Heart left ventricle (tissue), 13 donors: ENCODE data around the gene LRP1B.

Source experiments
- POLR2A ChIP-seq, 2 donors: fragments of 450-650 bp; IDR thresholded peaks; one replicate each; pipeline ENCODE4 v1.6.1; 2017; ENCODE audit warnings: antibody characterized with exemption in 2 of 2, mild to moderate bottlenecking in 2 of 2, moderate library complexity in 2 of 2
- TF ChIP-seq, protein P1 (sequence below), 12 donors: fragments of 200-600 bp; sonication (generic) in 4 of 12; IDR thresholded peaks; one replicate each; pipeline versions ENCODE4 v1.5.0 to v1.8.0; 2018 to 2022; ENCODE audit warnings: antibody characterized with exemption in 12 of 12, mild to moderate bottlenecking in 5 of 12
- donor health status: ischemic (EF 13 %, LVEDD 7.1; RV severe dilation, severe dysfunction).
- donor health status: DM: no; HTN: yes; CAD: no.
- donor health status: DM: no; HTN: no; CAD: no.
- donor health status: ischemic (EF 25% LVEDD 6.9; RV normal size, moderate dysfunction).
- donor health status: ischemic (EF 25% LVEDD 5.7; RV mildly dilated, moderate dysfunction).
- donor health status: ischemic (EF 35%, LVEDD 5.7; RV mildly dilated, moderate dysfunction).
- donor health status: nonischemic (EF 11% LVEDD 7.7; RV severe dilation, severe dysfunction).
- donor health status: DM: yes; HTN: yes; CAD: no.
- donor health status: PGD.
- donor health status: ischemic (EF 29% LVEDD 5.4; RV normal size, mild dysfunction).
- donor health status: nonischemic (EF 23%, LVEDD 6.1; RV moderate dilation, normal function).

DNA sequence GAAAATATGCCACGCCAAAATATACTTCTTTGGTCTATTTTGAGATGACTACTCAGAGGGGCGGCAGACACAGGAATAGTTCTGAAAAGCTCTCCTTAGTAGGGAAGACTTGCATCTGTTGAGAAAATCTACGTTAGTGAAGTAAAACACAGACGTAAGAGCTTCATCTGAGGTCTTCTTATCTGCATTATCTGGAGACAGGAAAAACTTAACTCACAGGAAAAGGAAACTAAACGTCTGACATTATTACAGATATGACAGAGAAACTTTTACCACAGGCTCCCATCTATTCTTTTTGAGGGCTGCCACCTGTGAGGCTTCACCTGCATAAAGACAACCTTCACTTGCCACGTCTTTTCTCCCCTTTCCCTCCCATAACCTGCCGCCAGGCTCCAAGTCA is 1295.7 kb downstream of the LRP1B start:
- TF ChIP-seq, protein P1, sequence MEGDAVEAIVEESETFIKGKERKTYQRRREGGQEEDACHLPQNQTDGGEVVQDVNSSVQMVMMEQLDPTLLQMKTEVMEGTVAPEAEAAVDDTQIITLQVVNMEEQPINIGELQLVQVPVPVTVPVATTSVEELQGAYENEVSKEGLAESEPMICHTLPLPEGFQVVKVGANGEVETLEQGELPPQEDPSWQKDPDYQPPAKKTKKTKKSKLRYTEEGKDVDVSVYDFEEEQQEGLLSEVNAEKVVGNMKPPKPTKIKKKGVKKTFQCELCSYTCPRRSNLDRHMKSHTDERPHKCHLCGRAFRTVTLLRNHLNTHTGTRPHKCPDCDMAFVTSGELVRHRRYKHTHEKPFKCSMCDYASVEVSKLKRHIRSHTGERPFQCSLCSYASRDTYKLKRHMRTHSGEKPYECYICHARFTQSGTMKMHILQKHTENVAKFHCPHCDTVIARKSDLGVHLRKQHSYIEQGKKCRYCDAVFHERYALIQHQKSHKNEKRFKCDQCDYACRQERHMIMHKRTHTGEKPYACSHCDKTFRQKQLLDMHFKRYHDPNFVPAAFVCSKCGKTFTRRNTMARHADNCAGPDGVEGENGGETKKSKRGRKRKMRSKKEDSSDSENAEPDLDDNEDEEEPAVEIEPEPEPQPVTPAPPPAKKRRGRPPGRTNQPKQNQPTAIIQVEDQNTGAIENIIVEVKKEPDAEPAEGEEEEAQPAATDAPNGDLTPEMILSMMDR (IDR thresholded peaks at IDR 0.05): no peak
- no peak for TF ChIP-seq POLR2A (IDR thresholded peaks at IDR 0.05)
